GM18517 (cell line): ENCODE measurements around the gene PACSIN2.
"Not testable (repeated sequence)": the region's sequence is repeated elsewhere in the genome, so short reads cannot be mapped to it uniquely, and the experiment has no call there.

Source experiments
- ATAC-seq: cut with Tn5 transposase; IDR thresholded peaks from one replicate; pipeline ENCODE4 v1.9.1; 2021; ENCODE audit warnings: mild to moderate bottlenecking, moderate library complexity; ENCODE audit not compliant: unreplicated experiment

Gene PACSIN2

GRCh38 chr22:42994276-42994916, 20.6 kb downstream of the PACSIN2 start:
- ATAC-seq: no peak

GRCh38 chr22:42993651-42994275, 21.2 kb downstream of the PACSIN2 start:
- no peak for ATAC-seq

- ATAC-seq: no peak
These were observed 22.0 kb downstream of the PACSIN2 start for GRCh38 chr22:42992886-42993479.

DNA sequence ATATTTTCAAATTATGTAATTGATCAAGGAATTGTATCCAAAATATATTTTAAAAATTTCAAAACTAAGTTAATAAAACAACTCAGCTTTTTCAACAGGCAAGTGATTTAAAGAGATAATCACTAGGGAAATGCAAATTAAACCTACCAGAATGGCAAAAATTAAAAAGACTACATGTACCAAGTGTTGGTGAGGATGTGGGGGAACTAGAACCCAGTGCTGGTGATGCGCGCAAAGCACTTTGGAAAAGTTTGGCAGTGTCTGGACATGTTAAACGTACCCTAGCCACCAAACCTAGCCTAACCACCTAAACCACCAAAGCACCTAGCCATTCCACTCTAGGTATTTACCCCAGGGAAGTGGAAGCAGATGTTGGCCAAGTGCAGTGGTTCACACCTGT, 22.9 kb downstream of the PACSIN2 start:
- no peak for ATAC-seq

DNA sequence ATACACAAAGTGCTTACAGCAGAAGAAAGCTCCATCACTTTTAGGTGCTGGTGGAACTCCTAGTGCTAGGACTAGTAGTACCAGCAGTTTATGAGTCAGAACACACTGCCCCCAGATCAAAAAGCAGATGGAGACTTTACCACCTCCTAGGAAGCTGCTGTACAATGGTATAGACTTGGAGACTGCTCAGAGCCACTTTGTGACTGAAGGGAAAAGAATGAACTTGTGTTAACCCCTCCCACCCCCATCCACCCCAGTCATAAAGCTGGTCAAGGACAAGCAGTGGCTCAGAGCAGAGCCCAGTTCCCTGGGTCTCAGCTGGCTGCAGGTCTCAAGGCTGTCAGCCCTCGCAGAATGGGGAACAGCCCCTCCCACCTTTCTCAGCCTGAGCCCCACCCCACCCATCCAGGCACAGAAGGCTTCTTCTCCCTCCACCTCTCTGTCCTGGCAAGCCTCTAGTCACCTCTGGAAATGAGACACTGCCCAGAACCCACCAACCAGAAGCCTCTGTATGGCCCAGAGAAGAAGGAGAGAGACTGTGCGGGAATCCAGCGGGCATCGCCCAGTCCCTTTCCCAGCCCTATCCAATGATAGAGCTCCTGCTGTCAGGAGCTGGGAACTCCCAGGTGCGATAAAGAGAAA, 23.8 kb downstream of the PACSIN2 start:
- ATAC-seq: no peak

DNA sequence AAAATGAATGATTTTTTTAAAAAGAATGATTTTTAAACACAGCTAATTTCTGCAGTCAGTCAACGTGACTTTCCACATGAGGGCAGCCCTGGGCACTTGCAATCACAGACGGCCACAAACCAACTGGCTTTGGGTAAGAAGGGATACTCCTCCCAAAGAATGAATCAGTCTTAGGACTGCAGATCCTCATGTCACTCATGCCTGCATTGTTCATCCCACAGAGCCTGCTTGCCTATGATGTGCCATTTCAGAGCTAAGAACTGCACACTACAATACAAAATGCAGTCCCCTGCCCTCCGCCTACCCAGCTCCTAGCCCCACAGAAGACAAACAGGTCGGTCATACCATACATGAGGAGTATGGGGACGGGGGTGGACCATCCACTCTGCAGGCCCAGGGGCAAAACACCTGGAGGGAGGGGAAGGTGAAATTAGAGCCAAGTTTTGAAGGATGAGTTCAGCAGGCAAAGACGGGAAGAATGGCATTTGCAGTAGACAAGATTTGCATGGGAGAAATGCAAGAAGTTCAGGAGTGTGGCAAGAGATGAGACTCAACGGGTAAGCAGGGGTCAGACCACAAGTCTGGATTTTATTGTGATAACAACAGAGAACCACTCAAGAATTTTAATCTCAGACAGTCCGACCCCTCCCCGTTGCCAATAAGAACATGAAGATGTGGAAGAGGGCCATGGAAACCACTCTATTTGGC, 24.7 kb downstream of the PACSIN2 start:
- ATAC-seq: no peak

DNA sequence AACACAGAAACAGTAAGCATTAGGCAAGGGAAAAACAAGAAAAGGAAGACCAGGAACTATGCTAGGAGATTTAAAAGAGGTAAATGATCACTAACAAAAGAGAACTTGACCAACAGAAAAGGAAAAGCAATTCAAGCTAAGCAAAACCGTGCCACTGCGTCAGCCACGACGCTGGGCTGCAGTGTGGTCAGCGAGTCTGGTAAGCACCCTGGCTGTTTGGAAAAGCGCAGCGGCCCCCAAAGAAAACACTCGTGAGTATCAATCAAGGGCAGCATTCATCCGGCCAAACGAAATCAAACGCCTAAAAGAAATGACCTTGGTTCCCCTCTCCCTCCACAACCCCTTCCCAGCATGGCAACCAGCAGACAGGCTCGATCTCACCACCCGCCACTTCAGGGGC, 28.8 kb downstream of the PACSIN2 start:
- no peak for ATAC-seq

DNA sequence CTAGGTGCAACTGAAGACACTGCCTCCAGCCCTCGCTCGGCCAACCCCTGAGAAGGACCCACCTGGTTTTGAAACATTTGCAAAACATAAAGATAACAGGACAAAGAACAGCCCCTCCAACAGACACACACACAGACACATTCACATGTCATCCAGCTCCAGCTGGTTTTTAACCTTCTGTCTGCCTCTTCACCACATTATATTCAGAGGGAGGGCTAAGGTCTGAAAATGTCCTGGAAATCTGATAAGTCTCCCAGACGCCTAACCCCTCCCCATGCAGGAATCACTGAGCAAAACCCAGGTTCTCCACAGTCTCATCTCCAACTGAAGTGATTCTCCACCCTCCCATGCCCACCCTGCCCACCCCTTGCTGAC, 29.4 kb downstream of the PACSIN2 start:
- no peak for ATAC-seq

GRCh38 chr22:42984814-42985530, 30.0 kb downstream of the PACSIN2 start:
- ATAC-seq: no peak

DNA sequence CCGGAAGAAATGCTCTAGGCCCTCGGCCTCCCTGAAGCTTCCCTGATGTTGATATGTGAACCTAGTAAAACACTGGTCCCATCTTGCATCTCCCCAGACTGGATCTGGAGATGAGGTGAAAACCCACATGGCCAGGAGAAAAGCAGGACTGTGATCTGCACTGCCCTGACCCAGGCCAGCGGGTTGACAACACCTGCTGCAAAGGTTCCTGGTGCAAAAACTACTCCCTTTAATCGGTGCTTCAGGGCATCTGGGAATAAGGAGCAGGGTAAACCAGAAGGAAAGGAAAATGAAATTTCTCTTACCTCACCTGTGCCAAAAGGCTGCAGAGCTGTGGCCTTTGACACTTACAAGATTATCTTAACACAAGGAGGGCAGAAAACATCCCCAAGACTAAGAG, 30.6 kb downstream of the PACSIN2 start:
- no peak for ATAC-seq

- no peak for ATAC-seq
These were observed 31.5 kb downstream of the PACSIN2 start for GRCh38 chr22:42983470-42983869.

DNA sequence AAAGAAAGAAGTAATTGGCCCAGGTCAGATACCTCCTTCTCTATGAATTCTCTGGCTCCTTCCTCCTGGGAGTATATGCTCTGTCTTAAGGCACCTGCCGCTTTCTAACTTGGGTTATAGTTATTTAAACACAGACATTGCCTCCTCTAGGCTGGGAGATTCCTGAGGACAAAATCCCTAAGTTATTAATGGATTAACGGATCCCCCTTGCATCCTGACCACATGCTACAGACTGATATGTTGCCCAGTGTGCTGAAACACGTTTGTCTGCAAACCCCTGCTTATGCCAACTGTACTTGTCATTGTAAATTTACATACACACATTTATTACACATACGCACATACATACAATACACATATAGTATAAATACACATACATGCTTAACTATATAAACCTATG, 35.3 kb downstream of the PACSIN2 start:
- ATAC-seq: no peak

GRCh38 chr22:42978453-42979103, 36.4 kb downstream of the PACSIN2 start:
- ATAC-seq: no peak

GRCh38 chr22:42977569-42977968, 37.4 kb downstream of the PACSIN2 start:
- ATAC-seq: no peak

DNA sequence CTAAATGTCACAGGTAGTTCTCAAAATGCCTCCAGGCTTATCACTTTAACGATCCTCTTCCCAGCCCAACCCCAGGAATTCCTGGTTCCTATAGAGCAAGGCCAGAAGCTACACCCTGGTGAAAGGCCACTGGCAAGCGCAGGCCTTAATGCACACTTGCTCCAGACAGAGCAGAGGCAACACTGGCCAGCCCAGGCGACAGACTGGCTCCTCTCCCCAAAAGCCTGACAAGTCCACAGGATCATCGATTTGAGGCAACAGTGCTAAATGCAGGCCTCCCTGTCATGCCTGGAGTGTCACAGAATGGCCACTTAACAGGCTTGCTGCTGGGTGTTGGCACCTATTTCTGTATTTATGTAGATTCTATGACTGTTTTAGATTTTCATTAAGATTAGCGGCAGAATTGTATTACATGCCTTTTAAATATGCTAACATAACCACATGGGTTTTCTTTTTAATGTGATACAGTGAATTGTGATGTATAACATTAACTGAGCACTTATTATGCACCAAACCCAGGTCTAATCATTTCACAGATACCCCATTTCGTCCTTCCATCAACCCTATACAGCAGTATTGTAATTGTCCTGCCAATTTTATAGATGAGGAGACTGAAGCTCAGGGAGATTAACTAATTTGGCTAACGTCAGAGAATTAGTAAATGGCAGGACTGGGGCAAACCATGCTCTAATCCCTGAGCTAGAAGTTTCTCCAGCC, 38.6 kb downstream of the PACSIN2 start:
- no peak for ATAC-seq

GRCh38 chr22:42974223-42974622, 40.7 kb downstream of the PACSIN2 start:
- no peak for ATAC-seq

GRCh38 chr22:42973536-42973881, 41.4 kb downstream of the PACSIN2 start:
- ATAC-seq: no peak

- no peak for ATAC-seq
These were observed 42.1 kb downstream of the PACSIN2 start for GRCh38 chr22:42972649-42973535.

DNA sequence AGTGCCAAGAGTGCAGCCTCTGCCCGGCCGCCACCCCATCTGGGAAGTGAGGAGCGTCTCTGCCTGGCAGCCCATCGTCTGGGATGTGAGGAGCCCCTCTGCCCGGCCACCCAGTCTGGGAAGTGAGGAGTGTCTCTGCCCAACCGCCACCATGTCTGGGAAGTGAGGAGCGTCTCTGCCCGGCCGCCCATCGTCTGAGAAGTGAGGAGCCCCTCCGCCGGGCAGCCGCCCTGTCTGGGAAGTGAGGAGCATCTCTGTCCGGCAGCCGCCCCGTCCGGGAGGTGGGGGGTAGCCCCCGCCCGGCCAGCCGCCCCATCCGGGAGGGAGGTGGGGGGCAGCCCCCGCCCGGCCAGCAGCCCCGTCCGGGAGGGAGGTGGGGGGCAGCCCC, 43.5 kb downstream of the PACSIN2 start:
- not testable (repeated sequence) for ATAC-seq
